Testis (tissue), 3 donors: ENCODE data around the gene MAMSTR. TPM values are rescaled to one million over a fixed set of nuclear protein-coding genes. Genes with fewer than 3 reads are reported as not detected.

Source experiments
- DNase-seq: peaks from one replicate; pipeline ENCODE4 v3.0.0-alpha.2; 2019
- H3K27ac ChIP-seq, 2 donors: fragments of 200-600 bp; sonication (generic); one replicate each; pipeline ENCODE4 v1.5.1; 2019
- H3K27me3 ChIP-seq: fragments of 200-600 bp; sonication (generic); one replicate; pipeline ENCODE4 v1.5.1; 2019
- H3K36me3 ChIP-seq: fragments of 200-600 bp; sonication (generic); one replicate; pipeline ENCODE4 v1.5.1; 2017; ENCODE audit warnings: low read depth; ENCODE audit errors: missing control alignments
- H3K4me1 ChIP-seq: fragments of 200-600 bp; sonication (generic); one replicate; pipeline ENCODE4 v1.5.1; 2019
- H3K4me3 ChIP-seq, 2 donors: fragments of 200-600 bp; sonication (generic); one replicate each; pipeline ENCODE4 v1.5.1; 2017 to 2019
- H3K9me3 ChIP-seq: fragments of 200-600 bp; sonication (generic); one replicate; pipeline ENCODE4 v1.5.1; 2017
- CTCF ChIP-seq, 3 experiments: fragments of 450-650 bp in 2 of 3; fragments of 200-600 bp in 1 of 3; sonication (generic) in 1 of 3; IDR thresholded peaks; one replicate each; pipeline ENCODE4 v1.5.1; 2016 to 2019; ENCODE audit warnings: antibody characterized with exemption in 3 of 3, mild to moderate bottlenecking in 2 of 3, moderate library complexity in 1 of 3
- POLR2A ChIP-seq: fragments of 450-650 bp; IDR thresholded peaks from one replicate; pipeline ENCODE4 v1.6.1; 2017; ENCODE audit warnings: antibody characterized with exemption, mild to moderate bottlenecking, moderate library complexity
- WGBS, 2 donors: methylation state at CpG; one replicate each; pipeline ENCODE4 v1.1.5; 2018; 5-methylcytosine and 5-hydroxymethylcytosine counted together
- intact Hi-C: fragments of 100-400 bp; cut with DNase I; formaldehyde crosslinking; loops from one replicate; pipeline ENCODE4 v1.15.1; 2023; ENCODE audit warnings: low total_unique reads
- polyA plus RNA-seq: library from polyadenylated mRNA; stranded (reverse); fragments of 350-450 nt; fragmentation: Illumina TruSeq; extraction: RNeasy Lipid Tissue Mini Kit (QIAGEN cat#74804); gene quantifications from one replicate; pipeline ENCODE4 v1.2.3, GENCODE V29; 2014; ENCODE audit warnings: low read depth, low replicate concordance; ENCODE audit not compliant: insufficient read depth
- total RNA-seq, 2 donors: library from RNA; depleted of rRNA; stranded (reverse); fragments of >200 nt; gene quantifications; one replicate each; pipeline ENCODE4 v1.2.3, GENCODE V29; 2016

Gene MAMSTR
- total and polyA plus RNA-seq, 3 donors from 2014 or later, result 15.0 to 21.8 (median 21.8) TPM

GRCh38 chr19:48714759-48715675, 4.5 kb downstream of the MAMSTR start:
- no peak for TF ChIP-seq CTCF (IDR thresholded peaks at IDR 0.05)
- TF ChIP-seq POLR2A, result no peak
- Histone ChIP-seq H3K9me3 (no peaks in the 10 kb centered on the region), H3K4me1 (peaks cover 54% of the 10 kb centered on the region), H3K27ac (peak overlapping the region; percentile 81 to 85), H3K27me3 (no peaks in the 10 kb centered on the region), H3K4me3 (peak overlapping the region; percentile 50 to 65), H3K36me3 (no peaks in the 10 kb centered on the region)
- DNase-seq, result no peak
- 20 to 23% methylated on average over 22 to 26 of the region's 26 CpGs for WGBS, 2 donors
- intact Hi-C loops, result no loop called here

GRCh38 chr19:48713864-48714755, 5.4 kb downstream of the MAMSTR start:
- WGBS, 2 donors, result 0 to 1% methylated on average over 28 to 59 of the region's 67 CpGs
- Histone ChIP-seq H3K27ac (peak overlapping the region; percentile 81 to 85), H3K27me3 (no peaks in the 10 kb centered on the region), H3K4me3 (peak overlapping the region; percentile 50 to 65), H3K9me3 (no peaks in the 10 kb centered on the region), H3K4me1 (peaks cover 45% of the 10 kb centered on the region), H3K36me3 (no peaks in the 10 kb centered on the region)
- intact Hi-C loops, result no loop called here
- no peak for TF ChIP-seq POLR2A
- peak; percentile 99 for DNase-seq

- Histone ChIP-seq H3K27ac (peak overlapping the region; percentile 36 to 73), H3K27me3 (no peaks in the 10 kb centered on the region), H3K4me1 (peaks cover 38% of the 10 kb centered on the region), H3K36me3 (no peaks in the 10 kb centered on the region), H3K9me3 (no peaks in the 10 kb centered on the region), H3K4me3 (peak overlapping the region; percentile 50 to 65)
- intact Hi-C loops, result no loop called here
- no peak for DNase-seq
- TF ChIP-seq POLR2A, result no peak
- no peak for TF ChIP-seq CTCF (IDR thresholded peaks at IDR 0.05)
- 16 to 17% methylated on average over 20 to 25 of the region's 25 CpGs for WGBS, 2 donors
Observed at GRCh38 chr19:48713041-48713863, 6.3 kb downstream of the MAMSTR start.

GRCh38 chr19:48711106-48711662, 8.3 kb downstream of the MAMSTR start:
- peaks cover 27% of the 10 kb centered on the region for H3K4me1 ChIP-seq
- H3K4me3 ChIP-seq, result no peak overlapping the region
- no peaks in the 10 kb centered on the region for H3K36me3 ChIP-seq
- TF ChIP-seq CTCF (IDR thresholded peaks at IDR 0.05) (no peak), POLR2A (no peak)
- 94 to 96% methylated on average over 4 of the region's 4 CpGs for WGBS, 2 donors
- no peak for DNase-seq
- intact Hi-C loops, result no loop called here
- H3K27ac ChIP-seq, result no peak overlapping the region
- H3K9me3 ChIP-seq, result no peaks in the 10 kb centered on the region
- no peaks in the 10 kb centered on the region for H3K27me3 ChIP-seq
